T-helper 2 cell treated with Interferon-gamma antibody and Interleukin-4, amounts not matched to agents 100 ng/mL and 5 ng/mL, for 36 hours (primary cell): ENCODE results near the gene CD27. TPM values are rescaled to one million over a fixed set of nuclear protein-coding genes. Genes with fewer than 3 reads are reported as not detected.
"Not testable (repeated sequence)": the region's sequence is repeated elsewhere in the genome, so short reads cannot be mapped to it uniquely, and the experiment has no call there.

Source experiments
- intact Hi-C: fragments of 100-400 bp; cut with micrococcal nuclease; formaldehyde crosslinking; loops from one replicate; pipeline ENCODE4 v1.15.1; 2023
- total RNA-seq: library from RNA; stranded (reverse); gene quantifications from 2 replicates; pipeline ENCODE4 v1.2.3, GENCODE V29; 2022

The CD27 gene
- total RNA-seq, 1 donor from 2014 or later = 60.3 TPM

GRCh38 chr12:6460751-6461371 lies 16.1 kb downstream of the CD27 start:
- intact Hi-C loops = loop anchor here (1.0 kb wide), 1 partner anchor 9 kb away; the partner anchor contains the start of gene TAPBPL

GRCh38 chr12:6461401-6462233 lies 16.9 kb downstream of the CD27 start:
- intact Hi-C loops = loop anchor here (1.0 to 2.0 kb wide), 5 partner anchors 9 to 125 kb away; partner anchors contain the start of genes GAPDH, TAPBPL and VAMP1

- intact Hi-C loops = loop anchor here (1.0 to 2.0 kb wide), 4 partner anchors 8 to 126 kb away; partner anchors contain the start of genes GAPDH and VAMP1
Observed at GRCh38 chr12:6462234-6462995, 17.7 kb downstream of the CD27 start.

GRCh38 chr12:6463216-6463615 lies 18.5 kb downstream of the CD27 start:
- intact Hi-C loops = loop anchor here (2.0 kb wide), 3 partner anchors 36 to 126 kb away; partner anchors contain the start of gene GAPDH

GRCh38 chr12:6463858-6464257 lies 19.1 kb downstream of the CD27 start:
- intact Hi-C loops = loop anchor here (2.0 kb wide), 3 partner anchors 37 to 127 kb away; partner anchors contain the start of gene GAPDH

GRCh38 chr12:6464531-6464930 lies 19.8 kb downstream of the CD27 start:
- intact Hi-C loops = no loop called here

GRCh38 chr12:6465467-6466183 lies 20.9 kb downstream of the CD27 start:
- intact Hi-C loops = loop anchor here (1.0 kb wide), 1 partner anchor 42 kb away; no protein-coding TSS in a partner anchor

GRCh38 chr12:6466184-6466573 lies 21.4 kb downstream of the CD27 start:
- intact Hi-C loops = no loop called here

GRCh38 chr12:6466751-6467150 lies 22.0 kb downstream of the CD27 start:
- intact Hi-C loops = not testable (repeated sequence)

GRCh38 chr12:6467571-6468282 lies 23.0 kb downstream of the CD27 start:
- intact Hi-C loops = not testable (repeated sequence)

- intact Hi-C loops = no loop called here
Observed at GRCh38 chr12:6468283-6468575, 23.5 kb downstream of the CD27 start.

GRCh38 chr12:6469092-6469491 lies 24.3 kb downstream of the CD27 start:
- intact Hi-C loops = no loop called here

GRCh38 chr12:6469609-6470374 lies 25.0 kb downstream of the CD27 start:
- intact Hi-C loops = loop anchor here (1.0 to 2.0 kb wide), 4 partner anchors 7 to 65 kb away; partner anchors contain the start of genes CD27, GAPDH and MRPL51

GRCh38 chr12:6470375-6471163 lies 25.8 kb downstream of the CD27 start, which contains the start of gene VAMP1:
Gene VAMP1, minus strand, starts transcription at chr12:6470677. Its CDS starts 146 bp downstream, at chr12:6470531.
- intact Hi-C loops = loop anchor here (1.0 to 2.0 kb wide), 4 partner anchors 8 to 64 kb away; partner anchors contain the start of genes CD27, GAPDH and MRPL51

- intact Hi-C loops = loop anchor here (2.0 kb wide), 1 partner anchor 27 kb away; the partner anchor contains the start of gene CD27
Observed at GRCh38 chr12:6471989-6472360, 27.2 kb downstream of the CD27 start.

- intact Hi-C loops = no loop called here
Observed at GRCh38 chr12:6472491-6472890, 27.7 kb downstream of the CD27 start.

GRCh38 chr12:6475233-6475975 lies 30.6 kb downstream of the CD27 start:
- intact Hi-C loops = not testable (repeated sequence)

GRCh38 chr12:6476489-6476888 lies 31.7 kb downstream of the CD27 start:
- intact Hi-C loops = no loop called here
